Activated CD4-positive, alpha-beta T cell treated with anti-CD3 and anti-CD28 coated beads, Interleukin-2, amount 10 ng/mL, durations not matched to agents 24 days and 14 days (primary cell): ENCODE measurements around the gene EXT2. TPM values are rescaled to one million over a fixed set of nuclear protein-coding genes. Genes with fewer than 3 reads are reported as not detected.

Experiments used
- DNase-seq: peaks from one replicate; pipeline ENCODE4 v3.0.0; 2022
- H3K27ac Mint-ChIP-seq: one replicate; pipeline ENCODE4 v1.8.0; 2022; ENCODE audit warnings: mild to moderate bottlenecking, mixed read lengths
- H3K27me3 Mint-ChIP-seq: one replicate; pipeline ENCODE4 v1.8.0; 2022; ENCODE audit warnings: mixed read lengths
- H3K36me3 Mint-ChIP-seq: one replicate; pipeline ENCODE4 v1.8.0; 2022; ENCODE audit warnings: low read depth, mild to moderate bottlenecking, mixed read lengths
- H3K4me1 Mint-ChIP-seq: one replicate; pipeline ENCODE4 v1.8.0; 2021; ENCODE audit warnings: mixed read lengths
- H3K4me3 Mint-ChIP-seq: one replicate; pipeline ENCODE4 v1.8.0; 2022; ENCODE audit warnings: mild to moderate bottlenecking, moderate library complexity, mixed read lengths
- H3K9me3 Mint-ChIP-seq: one replicate; pipeline ENCODE4 v1.8.0; 2021; ENCODE audit warnings: mixed read lengths
- intact Hi-C: fragments of 100-400 bp; cut with micrococcal nuclease; formaldehyde crosslinking; loops from one replicate; pipeline ENCODE4 v1.15.1; 2023
- total RNA-seq: library from RNA; stranded (reverse); gene quantifications from 2 replicates; pipeline ENCODE4 v1.2.3, GENCODE V29; 2022

EXT2 gene
- 31.0 and 35.1 TPM in 2 replicates for total RNA-seq

- peaks cover 19% of the 10 kb centered on the region for H3K4me1 Mint-ChIP-seq
- DNase-seq: peak; percentile 96
- H3K9me3 Mint-ChIP-seq: no peaks in the 10 kb centered on the region
- intact Hi-C loops: loop anchor here (1.0 to 10.0 kb wide), 4 partner anchors 29 to 781 kb away; partner anchors contain the start of genes ACCS, ALKBH3 and API5
- no peaks in the 10 kb centered on the region for H3K27me3 Mint-ChIP-seq
- H3K4me3 Mint-ChIP-seq: peak within 1 kb of the TSS; percentile 88
- peak within 1 kb of the TSS; percentile 51 for H3K27ac Mint-ChIP-seq
- H3K36me3 Mint-ChIP-seq: peaks cover 4% of the 10 kb centered on the region
These were observed at the start of gene EXT2 for GRCh38 chr11:44095506-44096359. Gene EXT2, plus strand, starts transcription at chr11:44095678. Its CDS starts 12,035 bp downstream, at chr11:44107713.

- Mint-ChIP-seq H3K27ac (no peak overlapping the region), H3K36me3 (no peaks in the 10 kb centered on the region)
These were observed 49.3 kb upstream of the EXT2 start for GRCh38 chr11:44046182-44046581.

GRCh38 chr11:44047298-44047697, 48.2 kb upstream of the EXT2 start:
- Mint-ChIP-seq H3K36me3 (no peaks in the 10 kb centered on the region), H3K9me3 (no peaks in the 10 kb centered on the region), H3K4me1 (no peaks in the 10 kb centered on the region), H3K27ac (no peak overlapping the region), H3K4me3 (no peak overlapping the region), H3K27me3 (peaks cover 10% of the 10 kb centered on the region)
- intact Hi-C loops: no loop called here
- no peak for DNase-seq

More at GRCh38 chr11:44046182-44046581, 49.3 kb upstream of the EXT2 start:
- H3K27me3 Mint-ChIP-seq: peaks cover 10% of the 10 kb centered on the region
- intact Hi-C loops: no loop called here
- H3K9me3 Mint-ChIP-seq: peaks cover 4% of the 10 kb centered on the region
- H3K4me1 Mint-ChIP-seq: no peaks in the 10 kb centered on the region
- H3K4me3 Mint-ChIP-seq: no peak overlapping the region
- DNase-seq: no peak

DNA sequence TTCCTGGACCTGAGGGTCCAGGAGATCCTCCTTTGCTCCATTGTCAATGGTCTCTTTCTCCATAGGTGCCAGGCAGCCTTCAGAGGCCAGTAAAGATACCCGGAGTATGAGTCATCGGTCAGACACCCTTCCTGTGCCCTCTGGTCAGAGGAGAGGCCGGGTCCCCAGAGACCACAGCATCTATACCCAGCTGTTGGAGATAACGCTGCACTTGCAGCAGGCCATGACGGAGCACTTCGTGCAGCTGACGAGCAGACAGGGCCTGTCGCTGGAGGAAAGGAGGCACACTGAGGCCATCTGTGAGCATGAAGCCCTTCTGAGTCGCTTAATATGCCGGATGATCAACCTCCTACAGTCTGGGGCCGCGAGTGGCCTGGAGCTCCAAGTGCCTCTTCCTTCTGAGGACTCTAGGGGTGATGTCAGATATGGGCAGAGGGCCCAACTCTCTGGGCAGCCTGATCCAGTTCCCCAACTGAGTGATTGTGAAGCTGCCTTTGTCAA, 47.5 kb upstream of the EXT2 start, which contains the start of gene ACCSL:
Gene ACCSL (plus strand): TSS at position 51 of the 501 bp plus-strand sequence. CDS start 56 bp downstream, at position 107.
- no peaks in the 10 kb centered on the region for H3K36me3 Mint-ChIP-seq
- no peaks in the 10 kb centered on the region for H3K4me1 Mint-ChIP-seq
- H3K27ac Mint-ChIP-seq: no peak within 1 kb of the TSS
- H3K9me3 Mint-ChIP-seq: no peaks in the 10 kb centered on the region
- no peak for DNase-seq
- no peak within 1 kb of the TSS for H3K4me3 Mint-ChIP-seq
- intact Hi-C loops: no loop called here
- peaks cover 10% of the 10 kb centered on the region for H3K27me3 Mint-ChIP-seq

GRCh38 chr11:44049832-44050231, 45.6 kb upstream of the EXT2 start:
- Mint-ChIP-seq H3K4me3 (no peak overlapping the region), H3K4me1 (no peaks in the 10 kb centered on the region), H3K27ac (no peak overlapping the region), H3K9me3 (no peaks in the 10 kb centered on the region), H3K36me3 (no peaks in the 10 kb centered on the region), H3K27me3 (peaks cover 7% of the 10 kb centered on the region)
- no peak for DNase-seq
- intact Hi-C loops: no loop called here

DNA sequence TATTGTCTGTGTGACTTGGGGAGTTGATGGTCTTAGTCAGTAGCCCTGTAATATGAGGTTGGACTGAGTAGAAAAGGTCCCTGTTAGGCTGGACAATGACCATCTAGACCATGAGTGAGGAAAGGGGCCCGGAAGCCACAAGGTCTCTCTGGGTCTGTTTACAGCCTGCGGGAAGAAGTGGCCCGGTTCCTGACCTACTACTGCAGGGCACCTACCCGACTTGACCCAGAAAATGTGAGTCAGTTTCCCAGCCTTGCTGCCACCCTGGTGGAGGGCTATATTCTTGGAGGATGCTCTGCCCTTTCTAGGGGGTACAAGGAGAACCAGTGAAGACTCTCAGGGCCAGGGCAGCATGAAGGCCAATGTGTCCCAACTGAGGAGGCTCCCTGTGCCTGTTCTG, 44.3 kb upstream of the EXT2 start:
- intact Hi-C loops: no loop called here
- H3K27ac Mint-ChIP-seq: no peak overlapping the region
- no peaks in the 10 kb centered on the region for H3K4me1 Mint-ChIP-seq
- H3K9me3 Mint-ChIP-seq: no peaks in the 10 kb centered on the region
- DNase-seq: no peak
- no peak overlapping the region for H3K4me3 Mint-ChIP-seq
- H3K36me3 Mint-ChIP-seq: no peaks in the 10 kb centered on the region
- peaks cover 7% of the 10 kb centered on the region for H3K27me3 Mint-ChIP-seq

DNA sequence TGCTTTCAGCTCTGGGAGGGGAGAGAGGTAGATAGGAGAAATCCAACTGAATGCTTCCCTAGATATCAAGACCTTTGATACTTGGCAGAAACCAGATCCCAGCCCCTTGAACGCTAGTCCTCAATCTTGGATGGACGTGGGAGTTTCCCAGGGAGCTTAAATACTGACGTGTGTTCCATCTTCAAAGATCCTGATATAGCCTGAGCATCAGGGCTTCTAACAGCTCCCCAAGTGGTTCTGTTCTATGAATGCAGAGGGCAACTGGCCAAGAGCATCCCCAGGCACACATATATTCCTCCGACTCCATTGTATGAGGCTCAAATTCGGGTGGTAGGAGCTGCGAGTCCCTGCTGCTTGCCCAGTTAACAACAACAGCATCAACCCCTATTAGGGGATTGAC, 38.1 kb upstream of the EXT2 start:
- Mint-ChIP-seq H3K27me3 (peaks cover 5% of the 10 kb centered on the region), H3K36me3 (no peaks in the 10 kb centered on the region), H3K4me1 (no peaks in the 10 kb centered on the region), H3K27ac (no peak overlapping the region), H3K9me3 (no peaks in the 10 kb centered on the region), H3K4me3 (no peak overlapping the region)
- DNase-seq: no peak
- intact Hi-C loops: no loop called here

GRCh38 chr11:44058275-44058674, 37.2 kb upstream of the EXT2 start:
- intact Hi-C loops: no loop called here
- no peak overlapping the region for H3K27ac Mint-ChIP-seq
- H3K4me3 Mint-ChIP-seq: no peak overlapping the region
- H3K4me1 Mint-ChIP-seq: peaks cover 3% of the 10 kb centered on the region
- DNase-seq: no peak
- no peaks in the 10 kb centered on the region for H3K36me3 Mint-ChIP-seq
- H3K27me3 Mint-ChIP-seq: peaks cover 5% of the 10 kb centered on the region
- no peaks in the 10 kb centered on the region for H3K9me3 Mint-ChIP-seq

- Mint-ChIP-seq H3K36me3 (peaks cover 9% of the 10 kb centered on the region), H3K27me3 (peaks cover 2% of the 10 kb centered on the region), H3K27ac (peak overlapping the region; percentile 95), H3K4me3 (peak overlapping the region; percentile 92), H3K4me1 (peaks cover 25% of the 10 kb centered on the region), H3K9me3 (peaks cover 4% of the 10 kb centered on the region)
- intact Hi-C loops: loop anchor here (5.0 kb wide), 2 partner anchors 123 to 383 kb away; partner anchors contain the start of genes C11orf96 and HSD17B12
- DNase-seq: no peak
These were observed 30.3 kb upstream of the EXT2 start for GRCh38 chr11:44065161-44065661.

GRCh38 chr11:44065841-44066731, 29.4 kb upstream of the EXT2 start, which contains the start of gene ACCS:
Gene ACCS, plus strand, starts transcription at chr11:44066270. Its CDS starts 1,358 bp downstream, at chr11:44067628.
- Mint-ChIP-seq H3K4me3 (peak within 1 kb of the TSS; percentile 92), H3K27ac (peak within 1 kb of the TSS; percentile 95), H3K27me3 (peaks cover 2% of the 10 kb centered on the region), H3K4me1 (peaks cover 25% of the 10 kb centered on the region), H3K9me3 (peaks cover 4% of the 10 kb centered on the region), H3K36me3 (peaks cover 9% of the 10 kb centered on the region)
- DNase-seq: peak; percentile 97
- intact Hi-C loops: loop anchor here (1.0 to 5.0 kb wide), 3 partner anchors 29 to 384 kb away; partner anchors contain the start of genes C11orf96, EXT2 and HSD17B12

- peak overlapping the region; percentile 92 for H3K4me3 Mint-ChIP-seq
- intact Hi-C loops: loop anchor here (1.0 to 5.0 kb wide), 3 partner anchors 29 to 384 kb away; partner anchors contain the start of genes C11orf96, EXT2 and HSD17B12
- H3K27ac Mint-ChIP-seq: peak overlapping the region; percentile 95
- peaks cover under 1% of the 10 kb centered on the region for H3K27me3 Mint-ChIP-seq
- peaks cover 4% of the 10 kb centered on the region for H3K9me3 Mint-ChIP-seq
- H3K36me3 Mint-ChIP-seq: peaks cover 13% of the 10 kb centered on the region
- peaks cover 25% of the 10 kb centered on the region for H3K4me1 Mint-ChIP-seq
- DNase-seq: peak; percentile 58
These were observed 28.7 kb upstream of the EXT2 start for GRCh38 chr11:44066732-44067141.

DNA sequence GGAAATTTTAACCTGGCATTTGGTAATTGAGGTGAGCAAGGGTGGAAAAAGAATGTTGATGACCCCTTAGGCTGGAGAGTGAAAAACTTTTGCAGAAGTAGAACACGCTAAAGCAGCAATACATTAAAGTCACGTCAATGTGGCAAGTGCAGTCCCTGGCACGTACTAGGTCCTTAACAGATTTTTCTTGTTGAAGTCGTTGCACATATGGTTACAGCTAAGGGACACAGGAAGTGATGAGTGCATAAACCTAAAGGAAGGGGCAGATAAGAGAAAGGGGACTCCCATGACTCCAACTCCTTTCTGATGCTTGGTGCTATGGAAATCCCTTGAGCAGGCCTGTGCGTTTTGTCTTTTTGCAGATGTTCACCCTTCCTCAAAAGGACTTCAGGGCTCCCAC, 28.2 kb upstream of the EXT2 start:
- intact Hi-C loops: loop anchor here (5.0 kb wide), 2 partner anchors 125 to 385 kb away; partner anchors contain the start of genes C11orf96 and HSD17B12
- no peak for DNase-seq
- Mint-ChIP-seq H3K27me3 (no peaks in the 10 kb centered on the region), H3K4me3 (peak overlapping the region; percentile 92), H3K9me3 (peaks cover 4% of the 10 kb centered on the region), H3K4me1 (peaks cover 25% of the 10 kb centered on the region), H3K27ac (peak overlapping the region; percentile 95), H3K36me3 (peaks cover 13% of the 10 kb centered on the region)

- no peaks in the 10 kb centered on the region for H3K27me3 Mint-ChIP-seq
- no peak overlapping the region for H3K4me3 Mint-ChIP-seq
- peaks cover 4% of the 10 kb centered on the region for H3K9me3 Mint-ChIP-seq
- H3K4me1 Mint-ChIP-seq: peaks cover 22% of the 10 kb centered on the region
- peaks cover 13% of the 10 kb centered on the region for H3K36me3 Mint-ChIP-seq
- DNase-seq: no peak
- no peak overlapping the region for H3K27ac Mint-ChIP-seq
- intact Hi-C loops: loop anchor here (5.0 kb wide), 2 partner anchors 126 to 386 kb away; partner anchors contain the start of genes C11orf96 and HSD17B12
These were observed 27.3 kb upstream of the EXT2 start for GRCh38 chr11:44068180-44068579.
